Suppressor macrophage treated with lipopolysaccharide for 1 hour (primary cell): ENCODE results near the gene LDLRAP1.

Source experiments
- DNase-seq, 3 donors: peaks; one replicate each; pipeline ENCODE4 v3.0.0-alpha.2; 2020 to 2022

The LDLRAP1 gene

GRCh38 chr1:25544243-25544764 is 898 bp downstream of the LDLRAP1 start:
- DNase-seq = no peak

DNA sequence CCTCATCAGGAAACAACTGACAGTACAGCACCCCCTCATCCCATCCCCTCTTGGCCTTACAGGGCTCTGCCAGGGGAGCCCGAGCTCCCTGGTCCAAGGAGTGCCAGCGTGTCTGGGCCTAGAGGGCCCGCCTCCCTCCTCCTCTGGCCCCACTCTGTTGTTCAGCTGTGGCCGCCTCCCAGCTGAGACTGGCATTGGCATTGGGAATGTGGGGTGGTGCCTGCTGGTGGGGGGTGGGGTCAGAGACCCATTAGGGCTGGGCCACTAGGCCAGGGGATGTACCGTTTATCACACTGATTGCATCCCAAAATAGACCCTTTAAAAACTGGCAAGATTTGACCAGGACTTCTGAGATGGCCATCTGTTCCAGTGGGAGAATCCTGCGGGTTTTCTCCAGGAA is 1.4 kb downstream of the LDLRAP1 start:
- DNase-seq = peak in 1 of 3 donors; percentile 30

DNA sequence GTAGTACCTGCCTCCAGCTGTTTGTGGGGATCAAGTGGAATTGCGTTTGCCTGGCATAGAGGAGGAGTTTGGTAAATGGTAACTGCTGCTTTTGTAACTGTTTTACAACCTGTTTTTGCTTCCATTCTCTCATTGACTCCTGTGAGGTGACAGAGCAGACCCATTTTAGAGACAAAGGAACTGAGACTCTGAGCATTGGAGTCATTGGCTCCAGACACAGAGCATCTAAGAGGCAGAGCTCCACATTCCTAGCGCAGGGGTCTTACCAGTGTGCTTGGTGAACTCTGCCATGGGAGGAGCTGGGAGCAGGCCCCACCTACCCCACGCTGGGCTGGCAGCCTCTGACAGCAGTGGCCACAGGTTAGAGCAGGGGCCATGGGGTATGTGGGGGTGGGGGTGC is 2.4 kb downstream of the LDLRAP1 start:
- no peak for DNase-seq

GRCh38 chr1:25546193-25546592 is 2.8 kb downstream of the LDLRAP1 start:
- no peak for DNase-seq

DNA sequence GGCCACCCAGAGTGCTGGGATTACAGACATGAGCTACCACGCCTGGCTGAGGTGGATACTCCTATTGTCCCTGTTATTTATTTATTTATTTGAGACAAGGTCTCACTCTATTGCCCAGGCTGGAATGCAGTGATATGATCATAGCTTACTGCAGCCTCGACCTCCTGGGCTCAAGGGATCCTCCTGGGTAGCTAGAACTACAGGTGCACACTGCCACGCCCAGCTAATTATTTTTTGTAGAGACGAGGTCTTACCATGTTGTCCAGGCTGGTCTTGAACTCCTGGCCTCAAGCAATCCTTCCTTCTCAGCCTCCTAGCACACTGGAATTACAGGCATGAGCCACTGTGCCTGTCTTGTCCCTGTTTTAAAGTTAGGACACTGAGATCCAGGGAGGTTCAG is 5.2 kb downstream of the LDLRAP1 start:
- DNase-seq = no peak

GRCh38 chr1:25549273-25550154 is 6.1 kb downstream of the LDLRAP1 start:
- peak; percentile 49 to 59 (median 58) for DNase-seq

- DNase-seq = peak; percentile 62 to 82 (median 67)
These were observed 6.7 kb downstream of the LDLRAP1 start for GRCh38 chr1:25550155-25550506.

DNA sequence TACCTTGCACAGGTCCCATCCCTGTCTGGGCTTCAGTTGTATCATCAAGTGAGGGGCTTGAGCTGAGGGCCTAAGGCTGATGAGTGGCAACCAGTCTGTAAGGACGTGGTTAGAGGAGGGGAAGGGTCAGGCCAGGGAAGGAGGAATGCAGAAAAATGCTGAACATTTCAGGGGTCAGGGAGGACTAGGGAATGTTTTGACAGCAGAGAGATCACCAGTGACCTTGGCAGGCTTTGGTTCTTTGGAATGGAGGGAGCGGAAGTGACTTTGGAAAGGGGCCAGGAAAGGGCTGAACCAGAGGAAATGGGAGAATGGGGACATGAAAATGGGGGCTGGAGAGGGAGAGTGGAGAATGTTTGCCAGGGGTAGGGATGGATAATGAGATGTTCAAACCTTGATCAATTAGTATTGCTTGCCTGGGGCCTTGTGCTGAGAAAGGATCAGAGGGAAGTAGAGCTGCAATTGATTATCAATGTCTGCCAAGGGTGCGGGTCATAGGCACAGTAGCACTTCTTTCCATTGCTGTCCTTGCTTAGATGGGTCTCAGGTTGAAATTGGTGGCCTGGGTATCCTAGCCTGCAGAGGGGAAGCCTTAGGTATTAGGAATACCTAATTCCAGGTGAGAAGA is 7.4 kb downstream of the LDLRAP1 start:
- no peak for DNase-seq

GRCh38 chr1:25553749-25554429 is 10.5 kb downstream of the LDLRAP1 start:
- no peak for DNase-seq

DNA sequence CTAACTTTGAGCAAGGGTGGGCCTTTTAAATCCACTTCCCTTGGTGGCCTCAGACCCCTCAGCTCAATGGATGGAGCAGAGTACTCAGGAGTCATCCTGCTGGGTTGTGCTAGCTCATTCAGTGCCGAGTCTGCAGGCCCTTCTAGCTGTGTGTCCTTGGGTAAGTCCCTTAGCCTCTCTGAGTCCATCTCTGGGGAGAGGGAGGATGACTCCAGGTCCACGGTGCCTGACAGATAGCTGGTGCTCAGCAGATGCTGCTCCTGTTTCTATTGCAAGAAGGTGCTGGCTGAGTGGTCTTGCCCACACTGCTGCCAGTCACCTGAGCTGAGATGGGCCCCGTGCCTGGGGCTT is 11.0 kb downstream of the LDLRAP1 start:
- DNase-seq = no peak

DNA sequence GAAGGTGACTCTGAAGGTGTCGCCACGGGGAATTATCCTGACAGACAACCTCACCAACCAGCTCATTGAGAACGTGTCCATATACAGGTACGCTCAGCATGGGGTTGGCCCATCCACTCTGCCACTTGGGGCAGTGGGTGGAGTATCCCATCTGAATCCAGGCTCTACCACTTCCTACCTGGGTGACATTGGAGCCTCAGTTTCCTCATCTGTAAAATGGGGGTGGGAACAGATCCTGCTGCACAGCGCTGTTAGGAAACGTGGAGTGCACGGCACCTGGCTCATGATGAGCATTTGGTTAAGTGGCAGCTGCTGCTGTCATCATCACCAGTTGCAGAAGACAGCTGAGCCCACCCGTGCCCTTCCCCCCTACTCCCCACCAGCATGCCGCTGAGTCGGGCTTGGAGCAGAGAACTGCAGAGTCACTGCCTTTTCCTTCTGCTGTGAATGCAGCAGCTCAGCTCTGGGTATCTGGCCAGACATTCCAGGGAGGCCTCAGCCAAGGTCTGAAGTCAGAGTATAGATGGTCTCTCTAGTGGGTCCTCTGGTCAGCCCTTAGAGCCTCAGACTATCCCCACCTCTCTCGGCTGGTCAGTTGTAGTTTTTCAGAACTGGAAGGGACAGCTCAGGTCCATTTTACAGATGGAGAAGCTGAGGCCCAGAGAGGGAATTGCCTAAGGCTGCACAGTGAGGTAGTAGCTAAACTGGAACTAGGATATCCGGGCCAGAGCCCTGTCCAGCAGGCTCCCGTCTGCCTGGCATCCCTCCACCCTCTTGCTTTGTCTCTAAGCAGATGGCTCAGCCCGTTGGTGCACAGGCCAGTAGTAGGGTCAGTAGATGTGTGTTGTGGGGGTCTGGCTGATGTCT is 11.7 kb downstream of the LDLRAP1 start:
- DNase-seq = no peak

DNA sequence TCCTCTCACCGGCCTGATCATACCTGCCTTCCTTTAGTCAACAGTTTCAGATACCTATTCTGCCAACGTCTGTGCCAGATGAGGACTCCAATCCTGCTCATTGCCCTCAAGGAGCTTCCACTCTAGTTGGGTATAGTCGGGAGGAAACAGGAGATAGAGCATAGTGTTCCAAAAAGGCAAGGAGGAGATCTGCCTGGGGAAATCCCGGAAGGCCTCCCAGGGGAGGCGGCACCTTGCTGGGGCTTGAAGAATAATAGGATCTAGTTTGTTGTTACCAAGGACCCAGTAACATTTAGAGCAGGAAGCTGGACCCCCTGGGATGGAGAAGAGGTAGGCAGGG is 12.3 kb downstream of the LDLRAP1 start:
- DNase-seq = no peak

DNA sequence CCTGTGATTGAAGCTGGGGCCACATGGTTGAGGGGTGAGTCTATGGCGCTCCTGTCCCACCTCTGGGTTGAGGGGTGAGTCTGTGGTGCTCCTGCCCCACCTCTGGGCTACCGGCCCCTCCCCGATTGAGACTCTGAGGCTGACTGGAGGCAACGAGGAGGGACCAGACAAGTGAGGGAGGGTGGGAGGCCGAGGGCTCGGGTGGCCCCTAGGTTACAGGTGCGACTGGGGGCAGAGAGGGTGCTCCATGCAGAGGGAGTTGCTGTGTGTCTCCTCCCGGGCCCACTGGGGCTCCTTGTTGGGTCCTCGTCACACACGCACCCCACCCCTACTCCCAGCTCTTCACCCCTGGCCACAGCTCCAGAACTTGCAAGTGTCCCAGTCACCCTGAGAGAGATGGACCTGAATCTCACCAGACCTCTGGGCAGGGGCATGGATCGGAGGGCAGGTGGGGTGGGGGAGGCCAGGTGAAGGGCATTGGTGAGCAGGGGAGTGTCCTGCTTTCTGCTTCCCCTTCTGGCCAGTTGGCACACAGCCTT is 12.8 kb downstream of the LDLRAP1 start:
- no peak for DNase-seq

- peak; percentile 33 to 39 (median 37) for DNase-seq
These were observed 13.5 kb downstream of the LDLRAP1 start for GRCh38 chr1:25556791-25557476.

DNA sequence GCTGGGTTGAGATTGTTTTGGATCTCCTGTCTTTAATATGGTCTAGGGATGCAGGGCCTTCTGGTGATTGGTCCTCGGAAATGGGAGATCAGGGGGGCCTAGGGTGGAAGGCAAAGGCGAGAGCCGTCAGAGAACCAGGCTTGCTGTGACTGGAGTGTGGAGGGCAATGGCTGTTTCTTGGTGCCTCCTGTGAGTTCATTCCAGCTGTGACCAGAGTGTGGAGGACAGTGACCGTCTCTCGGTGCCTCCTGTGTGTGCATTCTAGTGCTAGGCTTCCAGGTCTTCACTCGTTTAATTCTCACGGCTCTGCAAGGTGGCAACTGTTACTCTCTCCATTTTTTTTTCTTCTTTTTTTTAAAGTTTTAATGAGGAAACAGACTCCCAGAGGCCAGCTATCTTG is 14.1 kb downstream of the LDLRAP1 start:
- DNase-seq = no peak

GRCh38 chr1:25559031-25559430 is 15.6 kb downstream of the LDLRAP1 start:
- DNase-seq = no peak

GRCh38 chr1:25560001-25560400 is 16.6 kb downstream of the LDLRAP1 start:
- peak in 1 of 3 donors; percentile 25 for DNase-seq

DNA sequence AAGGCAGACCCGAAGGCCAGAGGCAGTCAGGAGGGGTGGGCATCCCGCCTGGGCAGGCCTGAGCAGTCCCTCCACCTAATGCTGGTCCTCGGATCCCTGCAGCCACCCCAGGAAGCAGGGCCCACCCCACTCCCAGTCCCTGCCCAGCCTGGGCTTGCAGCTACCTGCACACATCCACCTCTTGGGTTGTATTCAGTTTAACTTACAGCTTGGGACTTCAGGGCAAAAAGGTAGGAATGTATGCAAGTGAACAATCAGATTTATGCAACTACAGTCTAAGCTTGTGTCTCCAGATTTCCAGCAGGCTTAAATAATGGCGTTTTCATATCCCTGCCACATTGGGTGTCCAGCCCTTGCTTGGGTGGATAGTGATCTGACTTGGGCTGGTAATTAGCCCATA is 17.4 kb downstream of the LDLRAP1 start:
- no peak for DNase-seq

- no peak for DNase-seq
These were observed 18.2 kb downstream of the LDLRAP1 start for GRCh38 chr1:25561421-25562100.

DNA sequence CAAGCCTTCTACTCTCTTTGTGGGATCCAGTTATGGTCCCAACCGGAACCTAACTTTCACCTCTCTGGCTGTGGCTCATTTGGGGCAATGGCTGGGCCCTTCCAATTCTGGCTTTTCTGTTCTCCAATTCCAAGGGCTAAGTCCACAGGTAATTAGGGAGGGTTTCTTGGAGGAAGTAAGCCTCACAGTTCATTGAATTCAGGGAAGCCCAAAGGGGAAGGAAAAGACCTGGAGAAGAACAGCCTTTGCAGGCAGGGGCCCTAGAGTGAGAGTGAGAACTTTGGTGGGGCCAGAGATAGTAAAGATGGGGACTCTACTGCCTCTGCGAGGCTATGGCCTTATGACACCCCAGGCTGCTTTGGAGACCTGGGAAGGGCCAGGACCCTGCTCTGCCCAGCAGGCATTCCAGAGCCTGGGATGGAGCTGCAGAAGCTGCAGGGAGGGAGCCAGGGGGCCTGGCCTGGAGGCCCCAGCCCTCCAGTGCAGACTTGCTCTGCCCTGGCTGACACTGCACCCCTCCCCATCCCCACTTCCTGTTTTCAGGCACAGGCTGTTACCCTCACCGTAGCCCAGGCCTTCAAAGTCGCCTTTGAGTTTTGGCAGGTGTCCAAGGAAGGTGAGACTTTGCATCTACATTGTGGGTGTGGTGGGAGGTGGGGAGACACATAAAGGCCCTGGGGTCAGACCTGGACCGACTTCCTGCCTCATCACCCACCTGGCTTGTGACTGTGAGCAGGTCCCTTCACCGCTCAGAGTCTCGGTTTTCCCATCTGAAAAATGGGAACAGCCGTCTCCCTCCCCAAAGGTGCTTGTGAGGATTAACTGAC is 18.9 kb downstream of the LDLRAP1 start:
- DNase-seq = no peak

GRCh38 chr1:25562928-25563283 is 19.5 kb downstream of the LDLRAP1 start:
- DNase-seq = no peak
